Kidney glomerular epithelial cell (primary cell): ENCODE data around the gene AIP.
A peak's percentile ranks its signal among the peaks of the same experiment; 100 is the strongest.
"Not testable (repeated sequence)": the region's sequence is repeated elsewhere in the genome, so short reads cannot be mapped to it uniquely, and the experiment has no call there.

Experiments
- DNase-seq: peaks from one replicate; lab custom pipeline; 2025; lab: John Stamatoyannopoulos, UW

Gene AIP

DNA sequence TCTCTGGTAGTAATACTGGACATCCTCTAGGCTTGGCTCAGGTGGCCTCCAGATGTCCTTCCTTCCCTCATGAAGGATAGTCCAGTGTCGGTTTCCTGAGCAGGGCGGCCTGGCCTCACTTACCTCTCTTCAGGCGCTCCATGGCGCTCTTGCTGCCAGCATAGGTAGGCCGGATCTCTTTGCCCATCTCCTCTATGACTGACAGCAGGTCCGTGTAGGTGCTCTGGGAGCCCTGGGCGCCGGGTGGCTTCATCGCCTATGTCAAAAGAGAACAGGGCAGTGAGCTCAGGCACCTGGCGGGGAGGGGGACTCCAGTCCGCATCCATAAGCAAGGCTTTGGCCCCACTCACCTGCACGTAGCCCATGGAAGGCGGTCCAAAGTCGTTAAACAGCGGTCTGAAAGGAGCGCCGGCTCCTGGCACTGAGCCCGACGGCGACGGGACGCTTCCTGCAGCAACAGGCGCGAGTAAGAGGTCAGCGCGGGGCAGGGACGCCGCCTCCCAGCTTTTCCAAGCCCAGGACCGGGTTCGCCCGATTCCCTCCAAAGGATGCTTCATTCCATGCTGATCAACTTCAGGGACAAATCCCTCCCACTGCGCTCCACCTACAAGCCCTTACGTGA, 24.5 kb downstream of the AIP start:
- no peak for DNase-seq

DNA sequence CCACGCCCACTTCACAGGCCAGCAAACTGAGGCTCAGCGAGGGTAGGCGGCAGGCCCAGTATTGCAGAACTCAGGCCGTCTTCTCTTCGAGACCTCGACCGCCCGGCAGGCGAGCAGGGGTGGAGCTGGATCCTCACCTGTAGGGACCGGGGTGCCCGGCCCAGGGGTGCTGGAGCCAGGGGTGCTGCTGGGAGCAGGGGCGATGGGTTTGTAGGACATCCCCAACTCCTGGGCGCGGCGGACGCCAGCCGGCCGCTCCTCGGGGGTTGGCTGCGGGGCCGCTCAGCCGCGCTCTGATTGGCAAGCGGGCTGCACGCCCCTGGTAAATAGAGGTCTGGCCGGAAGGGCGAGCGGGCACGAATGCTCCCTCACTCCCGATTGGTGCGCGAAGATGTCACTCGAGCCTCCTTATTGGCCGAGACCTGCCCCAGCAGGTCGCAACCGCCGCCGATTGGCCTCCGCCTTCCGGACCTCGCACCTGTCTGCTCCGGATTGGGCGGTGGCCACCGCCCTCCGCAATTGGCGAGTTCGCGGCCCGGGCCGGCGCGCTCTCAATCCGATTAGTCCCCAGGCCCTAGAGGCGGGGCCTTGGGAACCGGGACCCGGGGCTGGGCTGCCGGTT, 25.1 kb downstream of the AIP start, which contains the start of gene CDK2AP2:
CDK2AP2 (minus strand) TSS at position 299 of the 622 bp plus-strand sequence; CDS start at position 219, 80 bp downstream.
- peak; percentile 97 for DNase-seq

DNA sequence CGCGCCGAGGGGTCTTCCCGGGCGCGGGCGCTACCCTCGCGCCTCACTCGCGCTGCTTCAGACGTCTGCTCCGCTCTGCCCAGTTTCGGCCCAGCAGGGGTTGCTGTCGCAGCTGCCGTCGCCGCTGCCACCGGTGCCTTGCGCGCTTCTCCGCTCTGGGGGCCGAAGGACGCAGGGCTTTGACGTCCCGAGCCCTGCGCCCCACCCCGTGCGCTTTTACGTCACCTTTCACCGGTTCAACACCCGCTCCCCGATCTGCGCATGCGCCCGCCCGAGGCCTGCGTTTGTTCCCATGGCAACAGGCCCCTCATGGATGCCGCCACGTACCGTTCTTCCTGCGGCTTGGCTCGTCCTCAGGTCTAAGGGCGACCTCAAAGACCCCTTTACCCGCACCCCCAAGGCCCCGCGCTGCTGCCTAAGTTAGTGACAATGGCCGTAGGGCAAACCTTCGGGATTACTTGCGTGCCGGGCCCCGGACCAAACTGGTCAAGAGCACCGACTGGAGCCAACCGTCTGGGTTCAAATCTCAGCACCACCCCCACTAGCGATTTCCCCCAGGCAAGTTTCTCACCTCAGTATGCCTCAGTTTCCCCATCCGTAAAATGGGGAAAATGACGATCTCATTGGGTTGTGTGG, 25.8 kb downstream of the AIP start:
- peak; percentile 92 for DNase-seq

DNA sequence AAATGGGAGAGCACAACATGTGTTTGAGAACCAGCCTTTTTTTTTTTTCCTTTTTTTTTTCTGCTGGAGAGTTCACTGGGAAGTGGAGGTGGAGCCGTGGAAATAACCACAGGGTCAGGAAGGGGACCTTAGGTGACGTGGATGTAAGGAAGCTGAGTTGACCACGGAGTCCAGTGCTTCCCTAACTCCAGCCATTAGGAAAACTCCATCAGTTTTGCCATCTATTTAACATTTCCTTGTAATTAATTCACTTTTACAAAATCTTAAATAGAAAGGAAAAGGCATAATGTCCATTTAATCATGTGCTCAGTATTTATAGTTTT, 27.2 kb downstream of the AIP start:
- no peak for DNase-seq

DNA sequence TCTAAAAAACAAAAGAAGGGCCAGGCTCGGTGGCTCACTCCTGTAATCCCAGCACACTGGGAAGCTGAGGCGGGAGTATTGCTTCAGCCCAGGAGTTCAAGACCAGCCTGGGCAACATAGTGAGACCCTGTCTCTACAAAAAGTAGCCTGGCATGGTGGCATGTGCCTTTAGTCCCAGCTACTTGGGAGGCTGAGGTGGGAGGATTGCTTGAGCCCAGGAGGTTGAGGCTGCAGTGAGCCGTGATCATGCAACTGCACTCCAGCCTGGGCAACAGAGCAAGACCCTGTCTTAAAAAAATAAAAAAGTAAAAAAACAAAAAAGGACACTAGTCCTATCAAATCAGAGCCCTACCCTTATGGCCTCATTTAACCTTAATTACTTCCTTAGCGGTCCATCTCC, 28.7 kb downstream of the AIP start:
- DNase-seq = not testable (repeated sequence)

DNA sequence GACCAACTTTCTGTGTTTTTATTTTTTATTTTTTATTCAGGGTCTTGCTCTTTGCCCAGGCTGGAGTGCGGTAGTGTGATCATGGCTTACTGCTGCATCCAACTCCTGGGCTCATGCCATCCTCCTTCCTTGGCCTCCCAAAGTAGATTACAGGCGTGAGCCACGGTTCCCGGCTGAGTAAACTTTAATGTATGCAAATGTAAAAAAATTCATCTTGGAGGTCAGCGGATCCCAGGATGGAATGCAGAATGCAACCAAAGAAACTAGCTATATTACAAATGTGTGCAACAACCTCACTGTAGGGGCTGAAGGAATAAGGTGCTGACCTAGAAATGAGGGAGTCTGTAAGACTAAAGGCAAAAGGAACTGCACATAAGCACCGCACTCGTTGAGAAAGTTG, 31.3 kb downstream of the AIP start:
- DNase-seq = no peak

DNA sequence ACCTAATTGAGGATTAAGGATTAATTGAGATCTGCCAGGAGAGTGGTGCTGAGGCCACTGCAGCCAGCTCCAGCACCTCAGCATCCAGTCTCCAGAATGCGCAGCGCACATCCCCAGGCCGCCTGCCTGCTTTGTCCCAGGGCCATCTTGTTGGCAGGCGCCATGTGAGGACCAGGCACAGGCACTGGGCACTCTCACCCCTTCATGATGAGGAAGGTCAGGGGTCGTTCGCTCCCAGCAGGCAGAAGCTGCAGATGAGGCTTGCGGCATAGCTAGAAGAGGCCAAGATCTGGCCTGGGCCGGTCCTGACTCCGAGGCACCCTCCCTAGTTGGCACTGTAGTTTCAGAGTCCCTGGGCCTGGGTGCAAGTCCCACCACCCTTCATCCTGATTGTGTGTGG, 34.0 kb downstream of the AIP start:
- DNase-seq = no peak

DNA sequence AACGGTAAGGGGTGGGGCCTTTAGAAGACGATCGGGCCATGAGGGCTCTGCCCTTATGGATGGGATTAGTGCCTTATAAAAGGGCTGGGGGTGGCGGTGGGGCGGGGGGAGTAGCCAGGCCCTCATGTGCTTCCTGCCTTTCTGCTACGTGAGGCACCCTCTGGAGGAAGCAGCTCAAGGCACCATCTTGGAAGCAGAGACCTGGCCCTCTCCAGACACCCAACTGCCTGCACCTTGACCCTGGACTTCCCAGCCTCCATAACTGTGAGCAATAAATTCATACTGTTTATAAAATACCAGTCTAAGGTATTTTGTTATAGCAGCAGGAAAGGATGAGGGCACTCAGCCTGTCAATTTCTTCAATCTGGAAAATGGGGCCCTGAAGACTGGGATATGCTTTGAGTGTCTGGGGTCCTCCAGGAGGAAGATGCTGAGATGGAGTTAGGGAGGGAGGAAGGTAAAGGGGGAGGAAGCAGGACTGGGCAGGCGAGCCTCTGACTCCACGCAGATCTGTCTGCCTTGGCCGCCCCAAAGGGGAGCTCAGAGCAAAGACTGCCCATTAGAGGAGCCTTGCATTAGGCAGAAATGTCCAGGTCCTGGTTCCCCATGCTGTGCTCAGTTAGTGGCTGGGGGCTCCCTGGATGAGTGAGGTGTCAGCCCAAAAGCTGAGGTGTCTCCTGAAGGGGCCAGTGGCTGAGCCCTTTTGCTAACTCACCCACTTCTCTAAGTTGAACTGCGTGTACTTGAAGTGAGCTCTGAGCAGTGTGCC, 35.1 kb downstream of the AIP start:
- DNase-seq = no peak

DNA sequence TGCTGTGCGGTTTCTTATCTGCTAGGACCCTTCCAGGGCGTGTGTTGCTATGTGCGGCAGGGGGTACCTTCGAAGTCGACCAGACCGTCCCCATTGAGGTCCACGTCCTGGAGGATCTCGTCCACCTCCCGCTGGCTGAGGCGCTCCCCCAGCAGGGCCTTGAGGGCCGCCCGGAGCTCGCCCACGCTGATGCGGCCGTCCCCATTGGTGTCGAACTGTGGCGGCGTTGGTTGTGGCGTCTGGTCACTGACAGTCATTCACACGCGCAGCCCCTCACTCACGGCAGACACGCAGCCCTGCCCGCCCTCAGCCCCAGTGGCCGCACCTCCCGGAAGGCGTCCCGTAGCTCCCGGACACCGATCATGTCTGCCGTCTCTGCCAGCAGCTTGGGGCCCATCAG, 36.9 kb downstream of the AIP start:
- no peak for DNase-seq

DNA sequence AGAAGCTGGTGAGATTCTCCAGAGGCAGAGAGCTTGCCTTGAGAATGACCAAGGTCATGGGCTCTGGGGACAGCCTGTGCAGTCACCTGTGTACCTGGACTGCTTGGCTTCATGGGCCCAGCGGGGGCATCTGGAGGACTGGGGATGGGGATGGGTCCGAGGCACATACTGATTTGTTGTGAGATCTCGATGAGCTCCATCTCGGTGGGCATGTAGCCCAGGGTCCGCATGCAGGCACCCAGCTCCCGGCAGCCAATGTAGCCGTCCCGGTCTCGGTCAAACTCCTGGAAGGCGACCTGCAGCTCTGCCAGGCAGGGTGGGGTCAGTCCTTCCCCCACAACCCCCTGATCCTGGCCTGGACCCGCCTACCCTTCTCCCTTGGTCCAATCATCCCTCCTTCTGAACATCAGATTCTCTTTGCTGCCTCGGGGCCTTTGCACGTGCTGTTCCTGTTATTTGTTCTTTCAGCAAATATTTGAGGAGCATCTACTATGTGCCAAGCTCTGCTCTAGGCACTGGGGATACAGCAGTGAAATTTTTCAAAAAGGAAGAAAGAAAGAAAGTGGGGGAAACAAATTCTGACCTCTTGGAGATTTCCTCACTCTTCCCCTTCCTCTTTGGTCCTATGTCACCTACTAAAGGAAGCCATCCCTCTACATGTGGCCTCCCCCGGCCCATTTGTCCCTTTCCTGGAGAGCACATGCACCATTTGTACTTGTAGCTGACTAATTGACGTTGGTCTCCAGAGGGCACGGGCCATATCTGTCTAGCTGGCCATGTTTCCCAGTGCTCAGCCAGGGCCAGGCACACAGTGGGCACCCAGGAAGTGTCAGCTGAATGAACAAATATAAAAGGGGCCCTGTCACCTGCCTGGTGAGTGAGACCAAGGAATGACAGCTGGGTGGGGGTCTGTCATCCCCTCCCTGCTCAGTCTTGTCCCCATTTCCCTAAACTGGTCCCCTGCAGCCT, 38.3 kb downstream of the AIP start:
- DNase-seq = no peak

DNA sequence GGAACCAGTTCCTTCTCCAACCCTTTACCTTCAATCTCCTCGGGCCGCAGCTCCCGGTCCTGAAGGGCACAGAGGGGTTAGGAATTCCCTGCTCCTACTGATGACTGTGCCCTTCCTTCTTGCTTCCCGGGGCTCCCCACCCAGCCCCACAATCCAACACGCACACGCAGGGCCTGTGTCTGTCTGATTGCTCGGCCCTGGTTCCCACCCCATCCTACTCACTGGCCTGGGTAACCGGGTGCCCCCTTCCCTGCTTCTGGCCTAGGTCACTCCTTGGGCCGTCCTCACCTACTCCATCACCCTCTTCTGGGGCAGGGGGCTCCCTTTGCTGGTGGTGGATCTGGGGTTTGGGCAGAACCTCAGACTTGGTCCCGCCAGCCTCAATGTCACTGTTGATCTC, 39.1 kb downstream of the AIP start:
- DNase-seq = no peak

DNA sequence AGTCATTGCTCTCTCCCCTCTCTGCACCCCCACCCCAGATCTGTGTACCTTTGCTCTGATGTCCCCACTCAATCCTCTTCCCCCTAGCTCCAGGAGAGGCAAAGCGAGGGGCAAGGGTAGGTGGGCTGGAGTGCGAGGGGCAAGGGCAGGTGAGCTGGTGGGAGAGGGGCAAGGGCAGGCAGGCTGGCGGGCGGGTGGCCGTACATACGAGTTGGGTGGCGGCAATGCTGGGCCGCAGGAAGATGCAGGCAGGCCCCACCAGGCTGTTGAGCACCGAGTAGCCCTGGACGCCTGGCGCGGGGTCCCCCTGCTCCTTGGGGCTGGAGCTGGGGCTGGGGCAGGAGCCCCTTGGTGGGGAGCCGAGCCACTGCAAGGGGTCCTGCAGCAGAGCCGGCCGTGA, 39.5 kb downstream of the AIP start:
- DNase-seq = no peak

DNA sequence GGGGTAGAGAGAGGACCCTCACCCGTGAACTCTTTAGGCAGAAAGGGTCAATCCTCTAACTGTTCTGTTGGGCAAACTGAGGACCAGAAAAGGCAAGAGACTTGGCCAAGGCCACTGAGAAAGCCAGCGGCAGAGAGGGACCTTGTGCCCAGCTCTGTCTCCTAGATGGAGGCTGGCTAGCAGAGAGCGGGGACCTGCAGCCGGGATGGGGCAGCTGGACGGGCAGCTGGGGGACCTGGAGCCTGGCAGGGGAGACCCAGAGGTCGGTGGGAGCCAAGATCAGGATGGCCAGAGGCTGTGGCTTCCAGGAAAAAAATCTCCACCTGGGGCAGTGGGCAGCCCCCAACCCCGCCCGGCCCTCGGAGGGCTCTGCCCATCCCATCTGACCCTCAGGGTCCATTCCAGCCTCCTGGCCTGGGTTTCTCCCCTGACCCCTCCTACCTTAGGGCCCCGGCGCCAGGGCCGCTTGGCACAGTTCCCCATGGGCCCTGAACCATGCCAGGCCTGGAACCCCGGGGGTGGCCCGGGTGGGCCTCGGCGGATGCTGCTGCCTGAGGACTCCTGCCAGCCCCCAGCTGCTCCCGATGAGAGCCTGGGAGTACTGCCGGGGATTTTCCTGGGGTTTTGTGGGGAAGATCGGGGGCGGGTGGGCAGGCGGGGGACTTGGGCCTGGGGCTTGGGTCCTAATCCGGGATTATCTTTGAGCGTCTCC, 40.2 kb downstream of the AIP start, which contains the start of gene CABP2:
CABP2 (minus strand) TSS at position 603 of the 712 bp plus-strand sequence; CDS start at position 483, 120 bp downstream.
- no peak for DNase-seq

DNA sequence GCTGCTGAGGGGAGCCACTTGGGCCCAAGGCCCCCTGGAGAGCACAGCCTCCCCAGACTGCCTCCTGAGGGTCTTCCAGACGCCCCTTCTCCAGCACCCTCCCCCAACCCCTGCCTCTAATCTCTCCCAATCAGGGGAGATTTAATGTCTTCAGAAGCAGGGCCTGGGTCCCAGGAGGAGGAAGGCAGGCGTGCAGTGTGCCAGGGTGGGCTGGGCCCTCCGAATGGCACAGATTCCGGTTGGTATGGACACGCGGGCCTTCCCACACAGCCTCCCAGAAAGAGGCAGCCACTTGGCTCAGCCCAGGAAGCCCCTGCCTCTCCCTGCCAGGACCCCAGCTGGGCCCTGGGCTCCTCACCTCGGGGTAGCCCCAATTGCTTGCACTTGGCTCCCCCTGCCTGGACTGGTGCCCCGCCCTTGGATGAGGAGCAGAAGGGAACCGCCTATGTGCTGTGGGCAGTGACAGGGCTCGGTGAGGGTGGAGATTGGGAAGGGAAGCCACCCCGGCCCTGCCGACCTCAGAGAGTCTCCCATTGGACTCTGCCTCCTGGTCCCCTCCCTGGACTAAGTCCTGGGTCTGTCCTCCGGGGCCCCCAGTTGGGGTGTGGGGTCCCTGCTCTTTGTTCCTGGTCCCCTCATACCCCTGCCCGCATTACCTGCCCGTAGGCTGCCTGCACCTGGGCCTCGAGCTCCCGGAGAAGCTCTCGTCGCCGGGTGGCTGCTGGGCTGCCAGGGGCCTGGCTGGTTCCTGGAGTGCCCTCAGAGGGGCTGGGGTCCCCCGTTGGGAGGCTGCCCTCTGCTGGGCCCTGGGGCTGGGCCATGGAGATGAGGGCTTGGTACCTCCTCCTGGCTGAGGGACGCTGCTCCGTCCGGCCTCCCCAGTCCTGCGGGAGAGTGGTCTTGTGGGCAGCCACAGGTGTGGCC, 41.0 kb downstream of the AIP start:
- no peak for DNase-seq

DNA sequence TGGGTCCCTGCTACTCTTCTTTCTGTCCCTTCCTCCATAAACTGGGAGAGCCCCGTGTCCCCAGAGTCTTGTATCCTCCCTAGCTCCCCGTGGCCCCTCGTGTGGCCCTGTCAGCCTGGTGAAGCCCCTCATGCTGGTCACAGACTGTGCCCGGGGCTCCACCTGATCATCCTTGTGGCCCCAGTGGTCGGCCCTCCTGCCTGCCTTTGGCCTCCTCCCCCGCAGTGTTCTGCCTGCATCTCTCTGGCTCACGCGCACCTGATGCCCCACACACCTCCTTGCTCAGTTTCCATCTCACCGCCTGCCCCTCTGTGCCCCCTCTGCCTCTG, 41.6 kb downstream of the AIP start:
- no peak for DNase-seq

DNA sequence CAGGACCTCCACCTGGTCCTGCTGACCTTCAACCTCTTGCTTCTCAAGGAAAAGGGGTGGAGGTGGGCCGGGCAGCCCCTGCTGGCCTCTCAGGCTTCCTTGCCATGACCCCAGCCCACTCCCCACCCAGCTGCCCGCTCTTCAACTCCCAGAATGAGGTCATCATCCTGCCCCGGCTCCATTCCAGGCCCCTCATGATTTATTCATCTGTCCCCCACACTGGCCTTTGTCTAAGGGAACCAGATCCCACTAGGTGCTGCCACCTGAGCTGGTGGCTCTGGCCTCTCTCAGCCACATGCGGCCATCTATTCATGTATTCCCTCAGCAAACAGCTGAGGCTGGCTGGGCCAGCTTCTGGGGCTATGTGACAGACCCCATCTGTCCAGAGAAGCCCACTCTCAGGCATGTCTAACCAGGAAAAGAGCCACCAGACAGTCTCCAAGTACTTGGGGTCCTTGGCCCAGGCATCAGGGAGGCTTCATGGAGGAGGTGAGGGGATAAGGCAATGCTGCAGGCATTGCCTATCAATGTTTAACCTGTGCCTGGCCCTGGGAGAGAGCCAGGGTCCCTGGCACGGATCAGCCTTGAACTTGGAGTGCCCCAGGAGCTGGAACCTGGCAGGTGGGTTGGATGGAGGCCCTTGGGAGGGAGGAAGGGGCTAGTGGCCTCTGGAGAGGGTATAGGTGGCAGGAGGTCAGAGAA, 42.6 kb downstream of the AIP start:
- DNase-seq = no peak

DNA sequence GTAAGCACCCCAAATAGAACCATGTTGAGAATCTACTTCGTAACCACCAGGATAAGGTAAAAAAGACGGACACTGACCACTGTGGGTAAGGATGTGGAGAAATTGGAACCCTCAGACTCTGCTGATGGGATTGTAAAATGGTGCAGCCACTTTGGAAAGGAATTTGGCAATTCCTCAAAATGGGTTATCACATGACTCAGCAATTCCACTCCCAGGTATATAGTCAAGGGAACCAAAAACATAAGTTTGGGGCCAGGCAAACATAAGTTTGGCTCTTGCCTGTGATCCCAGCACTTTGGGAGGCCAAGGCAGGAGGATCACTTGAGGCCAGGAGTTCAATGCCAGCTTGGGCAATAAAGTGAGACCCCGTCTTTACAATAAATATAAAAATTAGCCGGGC, 45.5 kb downstream of the AIP start:
- DNase-seq = no peak

DNA sequence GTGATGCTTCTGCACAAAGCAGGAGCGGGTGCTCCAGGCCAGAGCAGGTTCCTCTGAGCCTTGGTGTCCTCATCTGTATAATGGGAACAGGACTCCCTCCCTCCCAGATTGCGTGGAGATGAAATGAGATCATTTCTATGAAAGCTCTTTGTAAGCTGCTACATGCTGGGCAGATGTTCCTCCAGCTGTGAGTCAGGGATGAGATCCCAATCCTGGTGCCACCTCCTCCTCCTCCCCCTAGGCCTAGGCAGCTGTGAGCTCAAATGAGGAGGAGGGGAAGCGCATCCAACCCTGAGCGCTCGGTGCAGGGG, 47.4 kb downstream of the AIP start:
- DNase-seq = no peak

DNA sequence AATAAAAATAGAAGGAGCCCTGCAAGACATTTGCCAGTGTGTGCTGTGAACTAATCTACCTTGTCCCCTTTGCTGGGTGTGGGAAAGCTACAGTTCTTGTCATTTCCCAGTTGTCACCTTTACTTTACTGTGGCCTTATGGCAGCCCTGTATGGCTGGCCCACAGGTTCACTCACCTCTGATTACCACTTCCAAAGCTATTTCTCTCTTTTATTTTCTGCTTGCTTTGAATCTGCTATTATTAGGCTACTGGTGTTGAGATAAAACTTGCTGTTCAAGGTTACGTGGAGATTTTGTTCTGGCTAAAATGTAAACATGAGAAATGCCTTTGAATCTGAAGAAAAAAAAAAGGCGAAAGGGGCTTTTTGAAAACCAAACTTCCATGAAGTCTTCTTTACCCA, 50.1 kb downstream of the AIP start:
- DNase-seq = no peak
